BJ (cell line): ENCODE measurements around the gene FMNL2. TPM values are rescaled to one million over a fixed set of nuclear protein-coding genes. Genes with fewer than 3 reads are reported as not detected.

Experiments
- CTCF ChIA-PET: fragments of 350-600 bp; formaldehyde crosslinking; extraction: SDS; loops from one replicate; lab custom pipeline; 2021; ENCODE audit warnings: antibody characterized with exemption, inconsistent platforms; lab: Yijun Ruan, JAX
- POLR2A ChIA-PET: fragments of 300-600 bp; sonication (Branson Sonifier 250); formaldehyde crosslinking; extraction: SDS; loops from one replicate; lab custom pipeline; 2021; ENCODE audit warnings: antibody characterized with exemption; lab: Charles Lee
- DNase-seq: peaks from one replicate; pipeline ENCODE4 v3.0.0-alpha.2; 2011; ENCODE audit warnings: low read depth
- H3K27me3 ChIP-seq: 2 replicates; pipeline ENCODE4 v1.6.0; 2011; ENCODE audit warnings: low read length; ENCODE audit not compliant: control insufficient read depth, insufficient read depth
- H3K36me3 ChIP-seq: 2 replicates; pipeline ENCODE4 v1.5.1; 2011; ENCODE audit warnings: low read length; ENCODE audit not compliant: control insufficient read depth, insufficient read depth
- H3K4me3 ChIP-seq: 2 replicates; pipeline ENCODE4 v1.5.1; 2011; ENCODE audit warnings: low read depth, mild to moderate bottlenecking, control low read depth, low read length
- CTCF ChIP-seq: IDR thresholded peaks from 2 replicates; pipeline ENCODE4 v1.5.1; 2011; ENCODE audit warnings: low read depth, mild to moderate bottlenecking, control low read depth, inconsistent platforms, low read length, moderate library complexity; ENCODE audit not compliant: insufficient read depth
- polyA plus RNA-seq: library from polyadenylated mRNA; depleted of rRNA; stranded (reverse); fragments of >200 nt; gene quantifications from 2 replicates; pipeline ENCODE4 v1.2.3, GENCODE V29; 2011

Gene FMNL2
- polyA plus RNA-seq, 1 experiment: 2.4 TPM

DNA sequence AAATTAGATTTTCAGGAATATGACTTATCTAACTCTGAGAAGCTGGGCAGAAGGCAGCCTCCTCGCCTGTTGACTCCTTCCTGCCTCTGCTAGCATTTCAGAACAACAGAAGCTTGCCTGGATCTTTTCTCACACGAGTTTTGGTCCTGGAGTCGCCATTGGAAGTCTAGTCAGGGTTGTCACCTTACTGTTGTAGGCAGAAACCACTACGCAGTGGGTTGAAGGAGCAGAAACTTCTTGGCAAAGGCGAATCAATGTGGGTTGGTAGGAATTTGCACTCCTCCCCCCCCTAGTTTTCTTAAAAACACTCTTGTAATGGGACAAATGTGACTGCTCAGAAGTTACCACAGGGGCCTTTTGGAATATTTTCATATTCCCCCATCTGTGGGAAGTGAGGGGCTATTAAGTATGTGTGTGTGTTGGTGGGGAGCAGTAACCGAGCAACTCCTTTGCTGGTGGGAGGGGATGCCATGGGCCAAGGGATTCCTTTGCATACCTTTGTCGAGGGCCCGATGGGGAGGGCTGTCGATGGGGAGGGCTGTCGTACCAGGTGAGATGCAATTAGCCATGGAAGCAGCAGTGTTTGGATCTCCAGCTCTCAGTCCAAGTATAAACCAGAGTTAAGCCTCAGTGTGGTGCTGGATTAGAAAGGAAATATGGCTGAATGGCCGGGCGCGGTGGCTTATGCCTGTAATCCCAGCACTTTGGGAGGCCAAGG, 117.4 kb downstream of the FMNL2 start:
- Histone ChIP-seq H3K27me3 (no peaks in the 10 kb centered on the region), H3K36me3 (no peaks in the 10 kb centered on the region), H3K4me3 (no peak overlapping the region)
- DNase-seq: no peak
- TF ChIP-seq CTCF: no peak
- CTCF ChIA-PET: interaction anchor here (0.8 to 1.1 kb wide), 2 partner anchors 11 to 141 kb away, joined by 3 read pairs; no protein-coding TSS in a partner anchor
- POLR2A ChIA-PET: no interaction called here

DNA sequence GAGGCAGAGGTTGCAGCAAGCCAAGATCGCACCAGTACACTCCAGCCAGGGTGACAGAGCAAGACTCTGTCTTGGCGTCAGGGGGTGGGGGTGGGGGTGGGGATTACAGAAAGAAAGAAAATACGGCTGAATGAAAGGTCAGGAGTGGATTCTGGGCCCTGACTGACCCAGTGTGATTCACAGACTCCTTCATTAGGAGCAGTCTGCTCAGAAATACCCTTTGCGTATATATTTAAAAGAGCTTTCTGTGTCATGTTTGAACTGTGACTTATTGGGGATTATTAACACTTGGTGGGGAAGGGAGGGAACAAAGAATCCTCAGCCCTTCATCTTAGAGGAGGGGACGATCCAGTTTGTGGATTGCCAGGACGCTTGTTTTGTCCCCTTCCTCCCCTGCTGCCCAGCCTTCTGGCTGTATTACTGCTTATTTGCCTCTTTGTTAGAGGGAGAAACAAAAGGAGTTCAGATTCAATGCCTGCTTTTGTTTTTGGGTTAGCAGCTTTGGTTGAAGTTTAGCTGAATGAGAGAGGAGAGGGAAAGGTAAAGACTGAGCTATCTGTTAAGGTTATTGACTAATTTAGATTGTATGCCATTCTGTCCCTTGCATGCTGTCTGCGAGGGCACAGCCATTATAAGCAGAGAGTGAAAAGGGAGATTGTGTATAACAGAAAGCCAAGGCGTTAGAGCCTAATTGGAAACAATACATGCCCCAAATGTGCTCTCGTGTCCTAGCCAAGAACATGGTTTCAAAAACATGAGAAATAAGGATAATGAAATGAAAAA, 118.3 kb downstream of the FMNL2 start:
- Histone ChIP-seq H3K4me3 (no peak overlapping the region), H3K36me3 (no peaks in the 10 kb centered on the region), H3K27me3 (no peaks in the 10 kb centered on the region)
- ChIA-PET POLR2A (no interaction called here), CTCF (interaction anchor here (0.8 to 1.1 kb wide), 2 partner anchors 10 to 142 kb away, joined by 3 read pairs; no protein-coding TSS in a partner anchor)
- no peak for TF ChIP-seq CTCF
- no peak for DNase-seq

GRCh38 chr2:152454371-152454770, 119.4 kb downstream of the FMNL2 start:
- H3K27me3 ChIP-seq: no peaks in the 10 kb centered on the region
- ChIA-PET POLR2A (no interaction called here), CTCF (interaction anchor here (0.8 to 1.1 kb wide), 2 partner anchors 8 to 428 kb away, joined by 3 to 4 read pairs; no protein-coding TSS in a partner anchor)
- H3K4me3 ChIP-seq: no peak overlapping the region
- no peaks in the 10 kb centered on the region for H3K36me3 ChIP-seq
- no peak for DNase-seq
- TF ChIP-seq CTCF: no peak

- Histone ChIP-seq H3K4me3 (no peak overlapping the region), H3K27me3 (no peaks in the 10 kb centered on the region), H3K36me3 (no peaks in the 10 kb centered on the region)
- ChIA-PET POLR2A (no interaction called here), CTCF (interaction anchor here (0.8 to 1.1 kb wide), 2 partner anchors 9 to 429 kb away, joined by 3 to 4 read pairs; no protein-coding TSS in a partner anchor)
- no peak for TF ChIP-seq CTCF
- no peak for DNase-seq
These were observed 120.0 kb downstream of the FMNL2 start for GRCh38 chr2:152454960-152455359.

DNA sequence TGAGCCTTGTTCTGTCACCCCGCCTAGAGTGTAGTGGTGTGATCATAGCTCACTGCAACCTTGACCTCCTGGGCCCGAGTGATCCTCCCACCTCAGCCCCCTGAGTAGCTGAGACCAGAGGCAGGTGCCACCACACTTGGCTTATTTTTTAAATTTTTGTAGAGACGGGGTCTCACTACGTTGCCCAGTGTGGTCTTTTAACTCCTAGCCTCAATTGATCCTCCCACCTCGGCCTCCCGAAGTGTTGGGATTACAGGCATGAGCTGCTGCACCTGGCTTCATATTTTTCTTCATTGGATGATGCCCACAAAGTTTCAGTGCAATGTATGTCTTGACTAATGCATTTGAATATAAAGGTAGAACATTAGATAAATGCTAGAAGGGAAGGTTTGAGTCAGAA, 120.8 kb downstream of the FMNL2 start:
- Histone ChIP-seq H3K4me3 (no peak overlapping the region), H3K27me3 (no peaks in the 10 kb centered on the region), H3K36me3 (no peaks in the 10 kb centered on the region)
- TF ChIP-seq CTCF: no peak
- POLR2A ChIA-PET: no interaction called here
- CTCF ChIA-PET: interaction anchor here (1.1 to 1.6 kb wide), 2 partner anchors 10 to 99 kb away, joined by 3 to 4 read pairs; no protein-coding TSS in a partner anchor
- DNase-seq: no peak
